Measurements from ENCODE around the gene IL1RAP.

DNA sequence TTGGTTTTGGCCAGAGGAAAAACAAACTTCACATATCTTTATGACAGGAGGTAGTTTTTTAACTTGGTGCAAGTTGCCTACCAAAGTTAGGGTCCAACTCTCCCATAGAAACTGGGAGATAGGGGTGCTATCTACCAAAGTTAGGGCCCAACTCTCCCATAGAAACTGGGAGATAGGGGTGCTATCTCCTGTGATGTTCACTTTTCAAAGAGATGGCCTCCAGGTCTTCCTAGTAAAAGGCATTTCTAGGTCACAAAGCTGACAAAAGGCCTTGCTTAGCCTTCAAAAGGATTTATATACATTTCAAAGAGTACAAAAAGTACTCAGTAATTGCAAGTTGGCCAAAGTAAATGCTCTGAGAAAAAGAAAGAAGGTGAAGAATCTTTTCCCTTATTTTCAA, 27.1 kb downstream of the IL1RAP start:
- TF ChIP-seq, protein P1, sequence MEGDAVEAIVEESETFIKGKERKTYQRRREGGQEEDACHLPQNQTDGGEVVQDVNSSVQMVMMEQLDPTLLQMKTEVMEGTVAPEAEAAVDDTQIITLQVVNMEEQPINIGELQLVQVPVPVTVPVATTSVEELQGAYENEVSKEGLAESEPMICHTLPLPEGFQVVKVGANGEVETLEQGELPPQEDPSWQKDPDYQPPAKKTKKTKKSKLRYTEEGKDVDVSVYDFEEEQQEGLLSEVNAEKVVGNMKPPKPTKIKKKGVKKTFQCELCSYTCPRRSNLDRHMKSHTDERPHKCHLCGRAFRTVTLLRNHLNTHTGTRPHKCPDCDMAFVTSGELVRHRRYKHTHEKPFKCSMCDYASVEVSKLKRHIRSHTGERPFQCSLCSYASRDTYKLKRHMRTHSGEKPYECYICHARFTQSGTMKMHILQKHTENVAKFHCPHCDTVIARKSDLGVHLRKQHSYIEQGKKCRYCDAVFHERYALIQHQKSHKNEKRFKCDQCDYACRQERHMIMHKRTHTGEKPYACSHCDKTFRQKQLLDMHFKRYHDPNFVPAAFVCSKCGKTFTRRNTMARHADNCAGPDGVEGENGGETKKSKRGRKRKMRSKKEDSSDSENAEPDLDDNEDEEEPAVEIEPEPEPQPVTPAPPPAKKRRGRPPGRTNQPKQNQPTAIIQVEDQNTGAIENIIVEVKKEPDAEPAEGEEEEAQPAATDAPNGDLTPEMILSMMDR (IDR thresholded peaks at IDR 0.05 in 8 of 11, conservative IDR thresholded peaks at IDR 0.05 in 3 of 11): no peak
- no peak for TF ChIP-seq POLR2AphosphoS5 (IDR thresholded peaks at IDR 0.05)
- no peak for TF ChIP-seq POLR2A (IDR thresholded peaks at IDR 0.05)

Measured in spleen (tissue), 7 donors.